GM23338 (cell line): ENCODE data around the gene CLDN2. TPM values are rescaled to one million over a fixed set of nuclear protein-coding genes. Genes with fewer than 3 reads are reported as not detected.

Experiments used
- ATAC-seq: fragments of 200-7000 bp; cut with Tn5 transposase; 3 replicates; pipeline ENCODE4 v1.9.1; 2020
- DNase-seq: peaks from one replicate; pipeline ENCODE4 v3.0.0-alpha.2; 2015; ENCODE audit warnings: low spot score
- H2AFZ ChIP-seq: fragments of 200-600 bp; sonication (generic); 2 replicates; pipeline ENCODE4 v1.8.0; 2016; ENCODE audit warnings: antibody characterized with exemption, mild to moderate bottlenecking, moderate library complexity
- H3F3A ChIP-seq: fragments of 200-600 bp; sonication (generic); replicated peaks from 2 replicates; pipeline ENCODE4 v1.8.0; 2017; ENCODE audit warnings: antibody characterized with exemption, mixed run types, low read depth
- H3K27ac ChIP-seq: fragments of 200-600 bp; sonication (generic); 2 replicates; pipeline ENCODE4 v1.6.1; 2016; ENCODE audit warnings: low read depth
- H3K27me3 ChIP-seq: fragments of 200-600 bp; sonication (generic); 2 replicates; pipeline ENCODE4 v1.8.0; 2016; ENCODE audit warnings: mild to moderate bottlenecking, mixed run types, moderate library complexity; ENCODE audit not compliant: insufficient read depth
- H3K36me3 ChIP-seq: fragments of 200-600 bp; sonication (generic); 2 replicates; pipeline ENCODE4 v1.8.0; 2016; ENCODE audit warnings: mild to moderate bottlenecking; ENCODE audit not compliant: insufficient read depth
- H3K4me1 ChIP-seq: fragments of 200-600 bp; sonication (generic); 2 replicates; pipeline ENCODE4 v1.8.0; 2016; ENCODE audit warnings: mild to moderate bottlenecking, moderate library complexity; ENCODE audit not compliant: insufficient read depth
- H3K4me2 ChIP-seq: fragments of 200-600 bp; sonication (generic); 2 replicates; pipeline ENCODE4 v1.7.1; 2017; ENCODE audit warnings: mixed run types
- H3K4me3 ChIP-seq: fragments of 200-600 bp; sonication (generic); 2 replicates; pipeline ENCODE4 v1.6.1; 2016; ENCODE audit warnings: mixed run types
- H3K79me2 ChIP-seq: fragments of 200-600 bp; sonication (generic); replicated peaks from 2 replicates; pipeline ENCODE4 v1.8.0; 2017; ENCODE audit warnings: mild to moderate bottlenecking; ENCODE audit not compliant: insufficient read depth
- H3K9me2 ChIP-seq: fragments of 200-600 bp; sonication (generic); 2 replicates; pipeline ENCODE4 v1.8.0; 2017; ENCODE audit not compliant: insufficient read depth
- H4K20me1 ChIP-seq: fragments of 200-600 bp; sonication (generic); replicated peaks from 2 replicates; pipeline ENCODE4 v1.8.0; 2017; ENCODE audit warnings: mild to moderate bottlenecking; ENCODE audit not compliant: insufficient read depth
- H3K27ac Mint-ChIP-seq: 2 replicates; pipeline ENCODE4 v1.8.0; 2020; ENCODE audit warnings: inconsistent platforms, mild to moderate bottlenecking, moderate library complexity, mixed read lengths
- H3K27me3 Mint-ChIP-seq: 3 replicates; pipeline ENCODE4 v1.8.0; 2022; ENCODE audit warnings: low read depth, mild to moderate bottlenecking, moderate library complexity, mixed read lengths, inconsistent platforms; ENCODE audit not compliant: insufficient read depth, poor library complexity
- H3K36me3 Mint-ChIP-seq: 3 replicates; pipeline ENCODE4 v1.8.0; 2021; ENCODE audit warnings: low read depth, mild to moderate bottlenecking, inconsistent platforms, moderate library complexity, mixed read lengths
- H3K4me1 Mint-ChIP-seq: 3 replicates; pipeline ENCODE4 v1.8.0; 2020; ENCODE audit warnings: mild to moderate bottlenecking, inconsistent platforms, mixed read lengths
- H3K4me3 Mint-ChIP-seq: 3 replicates; pipeline ENCODE4 v1.8.0; 2021; ENCODE audit warnings: moderate library complexity, mild to moderate bottlenecking, inconsistent platforms, mixed read lengths
- H3K9me3 Mint-ChIP-seq: 3 replicates; pipeline ENCODE4 v1.8.0; 2020; ENCODE audit warnings: moderate library complexity, mild to moderate bottlenecking, inconsistent platforms, mixed read lengths
- CREB1 ChIP-seq: fragments of 250-450 bp; sonication (Bioruptor Pico); IDR thresholded peaks from 2 replicates; pipeline ENCODE4 v1.5.0; 2020; ENCODE audit warnings: low read depth, mild to moderate bottlenecking, moderate library complexity
- EZH2 ChIP-seq: fragments of 200-600 bp; sonication (generic); IDR thresholded peaks from one replicate; pipeline ENCODE4 v1.8.0; 2017; ENCODE audit warnings: antibody characterized with exemption, mild to moderate bottlenecking, low read depth; ENCODE audit not compliant: unreplicated experiment
- EZH2phosphoT487 ChIP-seq: fragments of 200-600 bp; sonication (generic); IDR thresholded peaks from one replicate; pipeline ENCODE4 v1.8.1; 2018; ENCODE audit warnings: antibody characterized with exemption; ENCODE audit not compliant: unreplicated experiment
- JUNB ChIP-seq: IDR thresholded peaks from one replicate; pipeline ENCODE4 v1.6.1; 2016; ENCODE audit warnings: antibody characterized with exemption; ENCODE audit not compliant: unreplicated experiment
- NANOG ChIP-seq: IDR thresholded peaks from 2 replicates; pipeline ENCODE4 v1.6.1; 2016; ENCODE audit warnings: antibody characterized with exemption, borderline replicate concordance
- POLR2AphosphoS5 ChIP-seq: IDR thresholded peaks from 2 replicates; pipeline ENCODE4 v1.6.1; 2016; ENCODE audit warnings: antibody characterized with exemption, low read depth
- STAT1 ChIP-seq: IDR thresholded peaks from one replicate; pipeline ENCODE4 v1.6.1; 2016; ENCODE audit warnings: antibody characterized with exemption; ENCODE audit not compliant: unreplicated experiment
- ZNF114 ChIP-seq: fragments of 250-450 bp; sonication (Bioruptor Pico); IDR thresholded peaks from 2 replicates; pipeline ENCODE4 v1.5.0; 2020; ENCODE audit warnings: mild to moderate bottlenecking, moderate library complexity
- ZNF331 ChIP-seq: fragments of 250-450 bp; sonication (Bioruptor Pico); IDR thresholded peaks from 2 replicates; pipeline ENCODE4 v1.5.0; 2020; ENCODE audit warnings: low read depth, mild to moderate bottlenecking, moderate library complexity
- polyA plus RNA-seq: library from polyadenylated mRNA; unstranded; fragments of >200 nt; fragmentation: Nextera tagmentation; extraction: Ambion mirVana; gene quantifications from 2 replicates; pipeline ENCODE4 v1.2.1, GENCODE V29; 2016
- total RNA-seq: library from RNA; depleted of rRNA; stranded (reverse); fragments of >200 nt; shearing (Covaris generic); gene quantifications from 2 replicates; pipeline ENCODE4 v1.2.3, GENCODE V29; 2014
- TF ChIP-seq, protein P1 (sequence below): IDR thresholded peaks from 2 replicates; pipeline ENCODE4 v1.6.1; 2016; ENCODE audit warnings: antibody characterized with exemption
- TF ChIP-seq, protein P2 (sequence below), 2 experiments: fragments of 200-600 bp in 1 of 2; sonication (generic) in 1 of 2; conservative IDR thresholded peaks; 2 replicates each; pipeline versions ENCODE4 v1.5.1 to v1.6.1; 2016 to 2017; ENCODE audit warnings: antibody characterized with exemption in 2 of 2, low read depth in 2 of 2, mild to moderate bottlenecking in 2 of 2, moderate library complexity in 1 of 2
- TF ChIP-seq, protein P3 (sequence below): fragments of 250-450 bp; sonication (Bioruptor Pico); IDR thresholded peaks from 2 replicates; pipeline ENCODE4 v1.5.0; 2020; ENCODE audit warnings: mild to moderate bottlenecking, moderate library complexity
- TF ChIP-seq, protein P4 (sequence below): IDR thresholded peaks from one replicate; pipeline ENCODE4 v1.6.1; 2018; ENCODE audit warnings: antibody characterized with exemption; ENCODE audit not compliant: unreplicated experiment

CLDN2 gene
- total and polyA plus RNA-seq, 2 experiments from 2014 or later = not detected

DNA sequence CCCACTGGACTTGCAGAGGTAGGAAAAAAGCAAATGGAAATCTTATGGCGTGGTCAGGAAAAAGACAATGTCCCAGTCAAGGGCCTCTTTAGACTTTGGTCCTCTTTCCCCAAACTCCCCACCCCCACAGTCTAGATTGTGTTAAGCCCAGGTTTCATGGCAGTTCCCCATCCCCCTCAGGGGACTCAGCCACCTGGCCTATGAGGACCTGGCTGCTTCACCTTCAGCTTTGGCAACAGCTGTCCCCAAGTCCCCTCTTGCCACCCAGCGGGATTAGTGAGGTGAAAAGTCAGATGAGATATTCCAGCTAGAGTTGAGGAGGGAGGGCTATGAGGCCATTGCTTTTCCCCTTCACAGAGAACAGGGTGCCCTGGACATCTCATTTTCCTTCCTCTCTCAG, 17.5 kb upstream of the CLDN2 start (continued):
- no peak for TF ChIP-seq JUNB
- no peak for TF ChIP-seq EZH2phosphoT487
- no peak for TF ChIP-seq NANOG
- TF ChIP-seq EZH2 = no peak
- TF ChIP-seq, protein P1, sequence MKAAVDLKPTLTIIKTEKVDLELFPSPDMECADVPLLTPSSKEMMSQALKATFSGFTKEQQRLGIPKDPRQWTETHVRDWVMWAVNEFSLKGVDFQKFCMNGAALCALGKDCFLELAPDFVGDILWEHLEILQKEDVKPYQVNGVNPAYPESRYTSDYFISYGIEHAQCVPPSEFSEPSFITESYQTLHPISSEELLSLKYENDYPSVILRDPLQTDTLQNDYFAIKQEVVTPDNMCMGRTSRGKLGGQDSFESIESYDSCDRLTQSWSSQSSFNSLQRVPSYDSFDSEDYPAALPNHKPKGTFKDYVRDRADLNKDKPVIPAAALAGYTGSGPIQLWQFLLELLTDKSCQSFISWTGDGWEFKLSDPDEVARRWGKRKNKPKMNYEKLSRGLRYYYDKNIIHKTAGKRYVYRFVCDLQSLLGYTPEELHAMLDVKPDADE = no peak

DNA sequence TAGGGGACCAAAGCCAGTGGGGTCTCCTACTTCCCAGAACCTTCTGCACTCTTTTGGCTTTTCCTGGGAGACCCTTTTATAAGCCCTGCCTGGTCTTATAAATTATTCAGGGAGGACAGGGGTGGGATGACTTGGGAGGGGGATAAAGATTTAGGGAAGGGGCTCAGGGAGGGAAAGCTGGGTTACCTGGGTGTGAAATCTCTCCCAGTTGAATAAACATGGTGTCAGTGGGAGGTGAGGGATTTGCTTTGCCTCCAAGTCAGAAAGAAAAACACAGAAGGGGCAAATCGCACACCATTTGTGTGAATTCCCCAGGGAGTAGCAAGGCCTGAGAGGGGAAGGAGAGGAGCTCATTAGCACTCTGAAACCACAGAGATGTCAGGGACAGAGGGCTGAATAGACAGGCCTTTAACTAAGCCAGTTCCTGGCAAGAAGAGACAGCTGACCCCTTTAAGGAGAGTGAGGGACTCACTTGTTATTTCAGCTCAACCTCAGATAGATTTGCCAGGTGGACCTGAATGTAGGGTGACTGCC, 16.8 kb upstream of the CLDN2 start, which contains the start of gene RIPPLY1:
Gene RIPPLY1, minus strand, starts transcription at position 51 of the 534 bp plus-strand sequence. CDS start 54 bp downstream, outside the sequence.
- Histone ChIP-seq H3K79me2 (no peaks in the 10 kb centered on the region), H3K9me2 (no peaks in the 10 kb centered on the region), H3K4me2 (no peak within 1 kb of the TSS), H3K27ac (no peak within 1 kb of the TSS), H4K20me1 (no peaks in the 10 kb centered on the region), H3K36me3 (no peaks in the 10 kb centered on the region), H3F3A (no peaks in the 10 kb centered on the region), H2AFZ (no peak within 1 kb of the TSS), H3K4me1 (no peaks in the 10 kb centered on the region), H3K4me3 (no peak within 1 kb of the TSS), H3K27me3 (no peaks in the 10 kb centered on the region)
- Mint-ChIP-seq H3K27me3 (no peaks in the 10 kb centered on the region), H3K4me1 (peaks cover 7% of the 10 kb centered on the region; the same call in 2 of the 3 replicates), H3K9me3 (no peaks in the 10 kb centered on the region), H3K36me3 (no peaks in the 10 kb centered on the region), H3K27ac (no peak within 1 kb of the TSS), H3K4me3 (no peak within 1 kb of the TSS)
- ATAC-seq (no peak), DNase-seq (no peak)
- TF ChIP-seq, protein P2, sequence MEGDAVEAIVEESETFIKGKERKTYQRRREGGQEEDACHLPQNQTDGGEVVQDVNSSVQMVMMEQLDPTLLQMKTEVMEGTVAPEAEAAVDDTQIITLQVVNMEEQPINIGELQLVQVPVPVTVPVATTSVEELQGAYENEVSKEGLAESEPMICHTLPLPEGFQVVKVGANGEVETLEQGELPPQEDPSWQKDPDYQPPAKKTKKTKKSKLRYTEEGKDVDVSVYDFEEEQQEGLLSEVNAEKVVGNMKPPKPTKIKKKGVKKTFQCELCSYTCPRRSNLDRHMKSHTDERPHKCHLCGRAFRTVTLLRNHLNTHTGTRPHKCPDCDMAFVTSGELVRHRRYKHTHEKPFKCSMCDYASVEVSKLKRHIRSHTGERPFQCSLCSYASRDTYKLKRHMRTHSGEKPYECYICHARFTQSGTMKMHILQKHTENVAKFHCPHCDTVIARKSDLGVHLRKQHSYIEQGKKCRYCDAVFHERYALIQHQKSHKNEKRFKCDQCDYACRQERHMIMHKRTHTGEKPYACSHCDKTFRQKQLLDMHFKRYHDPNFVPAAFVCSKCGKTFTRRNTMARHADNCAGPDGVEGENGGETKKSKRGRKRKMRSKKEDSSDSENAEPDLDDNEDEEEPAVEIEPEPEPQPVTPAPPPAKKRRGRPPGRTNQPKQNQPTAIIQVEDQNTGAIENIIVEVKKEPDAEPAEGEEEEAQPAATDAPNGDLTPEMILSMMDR (conservative IDR thresholded peaks at IDR 0.05; ENCODE audit: low read depth in 2 of 2) = no peak
- TF ChIP-seq EZH2phosphoT487 (no peak), POLR2AphosphoS5 (no peak), STAT1 (no peak), CREB1 (CRISPR knock-in tag) (no peak), NANOG (no peak), ZNF114 (CRISPR knock-in tag) (no peak), ZNF331 (CRISPR knock-in tag) (no peak), JUNB (no peak), EZH2 (no peak)
- TF ChIP-seq, protein P3, sequence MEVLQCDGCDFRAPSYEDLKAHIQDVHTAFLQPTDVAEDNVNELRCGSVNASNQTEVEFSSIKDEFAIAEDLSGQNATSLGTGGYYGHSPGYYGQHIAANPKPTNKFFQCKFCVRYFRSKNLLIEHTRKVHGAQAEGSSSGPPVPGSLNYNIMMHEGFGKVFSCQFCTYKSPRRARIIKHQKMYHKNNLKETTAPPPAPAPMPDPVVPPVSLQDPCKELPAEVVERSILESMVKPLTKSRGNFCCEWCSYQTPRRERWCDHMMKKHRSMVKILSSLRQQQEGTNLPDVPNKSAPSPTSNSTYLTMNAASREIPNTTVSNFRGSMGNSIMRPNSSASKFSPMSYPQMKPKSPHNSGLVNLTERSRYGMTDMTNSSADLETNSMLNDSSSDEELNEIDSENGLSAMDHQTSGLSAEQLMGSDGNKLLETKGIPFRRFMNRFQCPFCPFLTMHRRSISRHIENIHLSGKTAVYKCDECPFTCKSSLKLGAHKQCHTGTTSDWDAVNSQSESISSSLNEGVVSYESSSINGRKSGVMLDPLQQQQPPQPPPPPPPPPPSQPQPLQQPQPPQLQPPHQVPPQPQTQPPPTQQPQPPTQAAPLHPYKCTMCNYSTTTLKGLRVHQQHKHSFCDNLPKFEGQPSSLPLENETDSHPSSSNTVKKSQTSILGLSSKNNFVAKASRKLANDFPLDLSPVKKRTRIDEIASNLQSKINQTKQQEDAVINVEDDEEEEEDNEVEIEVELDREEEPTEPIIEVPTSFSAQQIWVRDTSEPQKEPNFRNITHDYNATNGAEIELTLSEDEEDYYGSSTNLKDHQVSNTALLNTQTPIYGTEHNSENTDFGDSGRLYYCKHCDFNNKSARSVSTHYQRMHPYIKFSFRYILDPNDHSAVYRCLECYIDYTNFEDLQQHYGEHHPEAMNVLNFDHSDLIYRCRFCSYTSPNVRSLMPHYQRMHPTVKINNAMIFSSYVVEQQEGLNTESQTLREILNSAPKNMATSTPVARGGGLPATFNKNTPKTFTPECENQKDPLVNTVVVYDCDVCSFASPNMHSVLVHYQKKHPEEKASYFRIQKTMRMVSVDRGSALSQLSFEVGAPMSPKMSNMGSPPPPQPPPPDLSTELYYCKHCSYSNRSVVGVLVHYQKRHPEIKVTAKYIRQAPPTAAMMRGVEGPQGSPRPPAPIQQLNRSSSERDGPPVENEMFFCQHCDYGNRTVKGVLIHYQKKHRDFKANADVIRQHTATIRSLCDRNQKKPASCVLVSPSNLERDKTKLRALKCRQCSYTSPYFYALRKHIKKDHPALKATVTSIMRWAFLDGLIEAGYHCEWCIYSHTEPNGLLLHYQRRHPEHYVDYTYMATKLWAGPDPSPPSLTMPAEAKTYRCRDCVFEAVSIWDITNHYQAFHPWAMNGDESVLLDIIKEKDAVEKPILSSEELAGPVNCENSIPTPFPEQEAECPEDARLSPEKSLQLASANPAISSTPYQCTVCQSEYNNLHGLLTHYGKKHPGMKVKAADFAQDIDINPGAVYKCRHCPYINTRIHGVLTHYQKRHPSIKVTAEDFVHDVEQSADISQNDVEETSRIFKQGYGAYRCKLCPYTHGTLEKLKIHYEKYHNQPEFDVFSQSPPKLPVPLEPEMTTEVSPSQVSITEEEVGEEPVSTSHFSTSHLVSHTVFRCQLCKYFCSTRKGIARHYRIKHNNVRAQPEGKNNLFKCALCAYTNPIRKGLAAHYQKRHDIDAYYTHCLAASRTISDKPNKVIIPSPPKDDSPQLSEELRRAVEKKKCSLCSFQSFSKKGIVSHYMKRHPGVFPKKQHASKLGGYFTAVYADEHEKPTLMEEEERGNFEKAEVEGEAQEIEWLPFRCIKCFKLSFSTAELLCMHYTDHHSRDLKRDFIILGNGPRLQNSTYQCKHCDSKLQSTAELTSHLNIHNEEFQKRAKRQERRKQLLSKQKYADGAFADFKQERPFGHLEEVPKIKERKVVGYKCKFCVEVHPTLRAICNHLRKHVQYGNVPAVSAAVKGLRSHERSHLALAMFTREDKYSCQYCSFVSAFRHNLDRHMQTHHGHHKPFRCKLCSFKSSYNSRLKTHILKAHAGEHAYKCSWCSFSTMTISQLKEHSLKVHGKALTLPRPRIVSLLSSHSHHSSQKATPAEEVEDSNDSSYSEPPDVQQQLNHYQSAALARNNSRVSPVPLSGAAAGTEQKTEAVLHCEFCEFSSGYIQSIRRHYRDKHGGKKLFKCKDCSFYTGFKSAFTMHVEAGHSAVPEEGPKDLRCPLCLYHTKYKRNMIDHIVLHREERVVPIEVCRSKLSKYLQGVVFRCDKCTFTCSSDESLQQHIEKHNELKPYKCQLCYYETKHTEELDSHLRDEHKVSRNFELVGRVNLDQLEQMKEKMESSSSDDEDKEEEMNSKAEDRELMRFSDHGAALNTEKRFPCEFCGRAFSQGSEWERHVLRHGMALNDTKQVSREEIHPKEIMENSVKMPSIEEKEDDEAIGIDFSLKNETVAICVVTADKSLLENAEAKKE (CRISPR knock-in tag) = no peak
- TF ChIP-seq, protein P4, sequence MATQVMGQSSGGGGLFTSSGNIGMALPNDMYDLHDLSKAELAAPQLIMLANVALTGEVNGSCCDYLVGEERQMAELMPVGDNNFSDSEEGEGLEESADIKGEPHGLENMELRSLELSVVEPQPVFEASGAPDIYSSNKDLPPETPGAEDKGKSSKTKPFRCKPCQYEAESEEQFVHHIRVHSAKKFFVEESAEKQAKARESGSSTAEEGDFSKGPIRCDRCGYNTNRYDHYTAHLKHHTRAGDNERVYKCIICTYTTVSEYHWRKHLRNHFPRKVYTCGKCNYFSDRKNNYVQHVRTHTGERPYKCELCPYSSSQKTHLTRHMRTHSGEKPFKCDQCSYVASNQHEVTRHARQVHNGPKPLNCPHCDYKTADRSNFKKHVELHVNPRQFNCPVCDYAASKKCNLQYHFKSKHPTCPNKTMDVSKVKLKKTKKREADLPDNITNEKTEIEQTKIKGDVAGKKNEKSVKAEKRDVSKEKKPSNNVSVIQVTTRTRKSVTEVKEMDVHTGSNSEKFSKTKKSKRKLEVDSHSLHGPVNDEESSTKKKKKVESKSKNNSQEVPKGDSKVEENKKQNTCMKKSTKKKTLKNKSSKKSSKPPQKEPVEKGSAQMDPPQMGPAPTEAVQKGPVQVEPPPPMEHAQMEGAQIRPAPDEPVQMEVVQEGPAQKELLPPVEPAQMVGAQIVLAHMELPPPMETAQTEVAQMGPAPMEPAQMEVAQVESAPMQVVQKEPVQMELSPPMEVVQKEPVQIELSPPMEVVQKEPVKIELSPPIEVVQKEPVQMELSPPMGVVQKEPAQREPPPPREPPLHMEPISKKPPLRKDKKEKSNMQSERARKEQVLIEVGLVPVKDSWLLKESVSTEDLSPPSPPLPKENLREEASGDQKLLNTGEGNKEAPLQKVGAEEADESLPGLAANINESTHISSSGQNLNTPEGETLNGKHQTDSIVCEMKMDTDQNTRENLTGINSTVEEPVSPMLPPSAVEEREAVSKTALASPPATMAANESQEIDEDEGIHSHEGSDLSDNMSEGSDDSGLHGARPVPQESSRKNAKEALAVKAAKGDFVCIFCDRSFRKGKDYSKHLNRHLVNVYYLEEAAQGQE = no peak
